ENCODE data around the gene THRB. TPM values are rescaled to one million over a fixed set of nuclear protein-coding genes. Genes with fewer than 3 reads are reported as not detected.

Gene THRB
- total and polyA plus RNA-seq, 8 donors = 3.6 to 47.3 (median 14.5) TPM

- TF ChIP-seq POLR2A (IDR thresholded peaks at IDR 0.05) (no peak), EP300 (IDR thresholded peaks at IDR 0.05) (no peak), CTCF (IDR thresholded peaks at IDR 0.05) (no peak), POLR2AphosphoS5 (IDR thresholded peaks at IDR 0.05) (no peak)
- Histone ChIP-seq H3K27ac (no peak overlapping the region), H3K4me3 (no peak overlapping the region), H3K36me3 (no peaks in the 10 kb centered on the region), H3K27me3 (no peaks in the 10 kb centered on the region), H3K9me3 (no peaks in the 10 kb centered on the region), H3K4me1 (peaks cover 0 to 3% (median under 1%) of the 10 kb centered on the region in 4 donors)
- intact Hi-C loops (cut with DNase I; ENCODE audit: low total_unique reads) = no loop called here
- DNase-seq = peak in 1 of 2 donors; percentile 26
- WGBS, 5 donors = 65 to 77% (median 73%) methylated on average over 1 of the region's 1 CpG
Measured at GRCh38 chr3:24502690-24503089, 8.0 kb upstream of the THRB start.

- no peak overlapping the region for H3K27ac ChIP-seq
- no peaks in the 10 kb centered on the region for H3K36me3 ChIP-seq
- DNase-seq = no peak
- no peaks in the 10 kb centered on the region for H3K9me3 ChIP-seq
- H3K4me3 ChIP-seq = no peak overlapping the region
- H3K4me1 ChIP-seq = peaks cover 5 to 14% (median 10%) of the 10 kb centered on the region in 4 donors
- no peak for TF ChIP-seq CTCF (IDR thresholded peaks at IDR 0.05)
- TF ChIP-seq POLR2A (IDR thresholded peaks at IDR 0.05) = no peak
- TF ChIP-seq POLR2AphosphoS5 (IDR thresholded peaks at IDR 0.05) = no peak
- TF ChIP-seq EP300 (IDR thresholded peaks at IDR 0.05) = no peak
- intact Hi-C loops (cut with DNase I; ENCODE audit: low total_unique reads) = no loop called here
- 75 to 94% (median 82%) methylated on average over 1 of the region's 1 CpG for WGBS, 5 donors
- peaks cover 0 to 5% (median 0%) of the 10 kb centered on the region in 3 donors for H3K27me3 ChIP-seq
Measured at GRCh38 chr3:24500806-24501205, 6.2 kb upstream of the THRB start.

GRCh38 chr3:24499991-24500390, 5.3 kb upstream of the THRB start:
- 80 to 91% (median 89%) methylated on average over 3 of the region's 3 CpGs for WGBS, 5 donors
- Histone ChIP-seq H3K9me3 (no peaks in the 10 kb centered on the region), H3K27ac (no peak overlapping the region), H3K36me3 (no peaks in the 10 kb centered on the region), H3K4me3 (no peak overlapping the region), H3K4me1 (peaks cover 5 to 21% (median 15%) of the 10 kb centered on the region in 4 donors), H3K27me3 (peaks cover 0 to 13% (median 4%) of the 10 kb centered on the region in 3 donors)
- no peak for DNase-seq
- intact Hi-C loops (cut with DNase I; ENCODE audit: low total_unique reads) = no loop called here
- TF ChIP-seq CTCF (IDR thresholded peaks at IDR 0.05) (no peak), POLR2AphosphoS5 (IDR thresholded peaks at IDR 0.05) (no peak), EP300 (IDR thresholded peaks at IDR 0.05) (no peak), POLR2A (IDR thresholded peaks at IDR 0.05) (no peak)

GRCh38 chr3:24498796-24499195, 4.1 kb upstream of the THRB start:
- Histone ChIP-seq H3K4me3 (no peak overlapping the region), H3K36me3 (no peaks in the 10 kb centered on the region), H3K4me1 (peaks cover 5 to 21% (median 16%) of the 10 kb centered on the region in 4 donors), H3K27ac (no peak overlapping the region), H3K9me3 (no peaks in the 10 kb centered on the region), H3K27me3 (peaks cover 0 to 23% (median 12%) of the 10 kb centered on the region in 3 donors)
- no peak for DNase-seq
- intact Hi-C loops (cut with DNase I; ENCODE audit: low total_unique reads) = no loop called here
- no peak for TF ChIP-seq POLR2AphosphoS5 (IDR thresholded peaks at IDR 0.05)
- TF ChIP-seq EP300 (IDR thresholded peaks at IDR 0.05) = no peak
- no peak for TF ChIP-seq CTCF (IDR thresholded peaks at IDR 0.05)
- TF ChIP-seq POLR2A (IDR thresholded peaks at IDR 0.05) = no peak
- 71 to 88% (median 81%) methylated on average over 2 of the region's 2 CpGs for WGBS, 5 donors
